Measurements from ENCODE around the gene PCLAF. TPM values are rescaled to one million over a fixed set of nuclear protein-coding genes. Genes with fewer than 3 reads are reported as not detected.
"Not testable (repeated sequence)": the region's sequence is repeated elsewhere in the genome, so short reads cannot be mapped to it uniquely, and the experiment has no call there.

Gene PCLAF
- total RNA-seq, 1 donor from 2014 or later: 84.3 TPM

GRCh38 chr15:64341961-64342360 is 39.3 kb downstream of the PCLAF start:
- no peak for DNase-seq (ENCODE audit: low read depth, low spot score)
- Mint-ChIP-seq H3K4me3 (no peak overlapping the region), H3K27ac (ENCODE audit: unreplicated experiment) (no peak overlapping the region), H3K4me1 (peaks cover 10% of the 10 kb centered on the region), H3K36me3 (ENCODE audit: low read depth) (peaks cover 5% of the 10 kb centered on the region), H3K27me3 (ENCODE audit: low read depth) (no peaks in the 10 kb centered on the region), H3K9me3 (no peaks in the 10 kb centered on the region)
- TF ChIP-seq CTCF (conservative IDR thresholded peaks at IDR 0.05): no peak

- DNase-seq (ENCODE audit: low read depth, low spot score): no peak
- H3K36me3 Mint-ChIP-seq (ENCODE audit: low read depth): peaks cover 5% of the 10 kb centered on the region
- no peak for TF ChIP-seq CTCF (conservative IDR thresholded peaks at IDR 0.05)
- H3K27ac Mint-ChIP-seq (ENCODE audit: unreplicated experiment): no peak overlapping the region
- H3K4me1 Mint-ChIP-seq: peaks cover 7% of the 10 kb centered on the region
- no peak overlapping the region for H3K4me3 Mint-ChIP-seq
- H3K27me3 Mint-ChIP-seq (ENCODE audit: low read depth): no peaks in the 10 kb centered on the region
- no peaks in the 10 kb centered on the region for H3K9me3 Mint-ChIP-seq
These were observed 40.9 kb downstream of the PCLAF start for GRCh38 chr15:64340355-64340754.

GRCh38 chr15:64337761-64338160 is 43.5 kb downstream of the PCLAF start:
- TF ChIP-seq CTCF (conservative IDR thresholded peaks at IDR 0.05): no peak
- no peak overlapping the region for H3K27ac Mint-ChIP-seq (ENCODE audit: unreplicated experiment)
- no peaks in the 10 kb centered on the region for H3K4me1 Mint-ChIP-seq
- no peak overlapping the region for H3K4me3 Mint-ChIP-seq
- H3K36me3 Mint-ChIP-seq (ENCODE audit: low read depth): peaks cover 7% of the 10 kb centered on the region
- no peaks in the 10 kb centered on the region for H3K27me3 Mint-ChIP-seq (ENCODE audit: low read depth)
- no peak for DNase-seq (ENCODE audit: low read depth, low spot score)
- peaks cover 2% of the 10 kb centered on the region for H3K9me3 Mint-ChIP-seq

- no peak overlapping the region for H3K4me3 Mint-ChIP-seq
- TF ChIP-seq CTCF (conservative IDR thresholded peaks at IDR 0.05): no peak
- DNase-seq (ENCODE audit: low read depth, low spot score): no peak
These were observed 47.0 kb downstream of the PCLAF start for GRCh38 chr15:64333986-64334929.

GRCh38 chr15:64333516-64333915 is 47.7 kb downstream of the PCLAF start:
- H3K4me1 Mint-ChIP-seq: no peaks in the 10 kb centered on the region
- H3K9me3 Mint-ChIP-seq: peaks cover 2% of the 10 kb centered on the region
- H3K36me3 Mint-ChIP-seq (ENCODE audit: low read depth): peaks cover 2% of the 10 kb centered on the region
- no peak overlapping the region for H3K27ac Mint-ChIP-seq (ENCODE audit: unreplicated experiment)
- TF ChIP-seq CTCF (conservative IDR thresholded peaks at IDR 0.05): no peak
- H3K4me3 Mint-ChIP-seq: no peak overlapping the region
- H3K27me3 Mint-ChIP-seq (ENCODE audit: low read depth): no peaks in the 10 kb centered on the region
- no peak for DNase-seq (ENCODE audit: low read depth, low spot score)

More at GRCh38 chr15:64333986-64334929, 47.0 kb downstream of the PCLAF start:
- no peaks in the 10 kb centered on the region for H3K4me1 Mint-ChIP-seq
- H3K27me3 Mint-ChIP-seq (ENCODE audit: low read depth): no peaks in the 10 kb centered on the region
- H3K9me3 Mint-ChIP-seq: peaks cover 2% of the 10 kb centered on the region
- peaks cover 5% of the 10 kb centered on the region for H3K36me3 Mint-ChIP-seq (ENCODE audit: low read depth)
- H3K27ac Mint-ChIP-seq (ENCODE audit: unreplicated experiment): no peak overlapping the region

- H3K27ac Mint-ChIP-seq (ENCODE audit: unreplicated experiment); H3K27me3 Mint-ChIP-seq (ENCODE audit: low read depth); H3K4me1 Mint-ChIP-seq; H3K4me3 Mint-ChIP-seq; H3K9me3 Mint-ChIP-seq; DNase-seq (ENCODE audit: low read depth, low spot score); H3K36me3 Mint-ChIP-seq (ENCODE audit: low read depth): not testable (repeated sequence)
These were observed 49.6 kb downstream of the PCLAF start for GRCh38 chr15:64331668-64332067.

- H3K27me3 Mint-ChIP-seq (ENCODE audit: low read depth); H3K9me3 Mint-ChIP-seq; H3K4me1 Mint-ChIP-seq; H3K4me3 Mint-ChIP-seq; H3K36me3 Mint-ChIP-seq (ENCODE audit: low read depth); H3K27ac Mint-ChIP-seq (ENCODE audit: unreplicated experiment); DNase-seq (ENCODE audit: low read depth, low spot score): not testable (repeated sequence)
These were observed 54.3 kb downstream of the PCLAF start for GRCh38 chr15:64326975-64327374.

- peak overlapping the region; percentile 84 for H3K4me3 Mint-ChIP-seq
- not testable (repeated sequence) for H3K27me3 Mint-ChIP-seq (ENCODE audit: low read depth); H3K27ac Mint-ChIP-seq (ENCODE audit: unreplicated experiment); H3K36me3 Mint-ChIP-seq (ENCODE audit: low read depth); H3K9me3 Mint-ChIP-seq; DNase-seq (ENCODE audit: low read depth, low spot score); H3K4me1 Mint-ChIP-seq
These were observed 54.8 kb downstream of the PCLAF start for GRCh38 chr15:64326458-64326857.

All from neural crest cell (in vitro differentiated cells).